ENCODE measurements around the gene TNRC18.
"Not testable (repeated sequence)": the region's sequence is repeated elsewhere in the genome, so short reads cannot be mapped to it uniquely, and the experiment has no call there.

The TNRC18 gene

DNA sequence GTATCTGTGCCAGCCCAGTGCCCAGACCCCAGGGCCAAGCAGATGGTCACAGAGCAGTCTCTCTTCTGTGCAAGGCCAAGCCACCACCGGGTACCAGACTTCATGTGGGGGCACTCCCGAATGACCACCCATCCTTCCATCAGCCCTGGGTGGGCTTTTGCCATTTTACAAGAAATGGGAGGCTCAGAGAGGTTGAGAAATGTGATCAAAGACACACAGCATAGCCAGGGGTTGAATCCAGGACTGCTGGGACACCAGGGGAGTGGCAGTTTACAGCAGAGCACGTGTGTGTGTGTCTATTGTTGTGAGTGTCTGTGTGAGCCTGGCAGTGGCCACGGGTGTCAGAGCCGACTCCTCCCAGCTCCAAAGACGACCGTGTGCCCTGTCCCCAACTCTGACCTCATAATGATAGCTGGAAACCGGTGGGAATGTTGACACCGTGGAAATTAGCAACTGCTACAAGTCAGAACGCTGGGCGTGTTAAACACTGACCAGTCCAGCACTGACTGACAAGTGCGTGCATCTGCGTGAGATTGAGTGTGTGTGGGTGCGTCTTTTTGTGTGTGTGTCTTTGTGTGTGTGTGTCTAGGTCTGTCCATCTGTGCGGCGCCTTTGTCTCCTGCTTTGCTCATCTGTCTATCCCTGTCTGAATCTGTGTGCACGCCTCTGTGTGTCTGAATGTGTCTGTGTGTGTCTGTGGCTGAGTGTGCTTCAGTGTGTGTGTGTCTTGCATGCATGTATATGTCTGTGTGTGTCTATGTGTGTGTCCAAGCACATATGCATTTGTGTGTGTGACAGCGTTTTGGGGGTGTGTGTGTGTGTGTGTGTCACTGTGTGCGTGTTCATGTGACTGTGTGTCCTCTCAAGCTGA lies 158.1 kb downstream of the TNRC18 start:
- DNase-seq = no peak

DNA sequence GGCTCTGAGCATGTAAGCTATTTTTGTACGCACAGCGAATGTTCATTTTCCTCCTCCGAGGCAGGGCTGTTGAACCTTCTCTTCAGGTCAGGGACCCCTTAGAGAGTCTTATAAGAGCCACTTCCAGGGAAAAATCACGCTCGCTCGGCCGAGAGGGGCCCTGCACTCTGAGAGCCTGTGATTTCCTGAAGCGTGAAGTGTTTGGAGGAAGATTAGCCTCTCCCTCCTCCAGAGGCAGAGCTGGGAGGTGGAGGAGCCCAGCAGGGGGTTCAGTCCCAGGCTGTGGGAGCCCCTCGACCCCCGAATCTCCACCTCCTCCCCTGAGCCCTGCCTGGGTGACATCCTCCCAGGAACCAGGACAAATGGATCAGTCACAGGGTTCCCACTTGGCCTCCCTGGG lies 160.6 kb downstream of the TNRC18 start:
- not testable (repeated sequence) for DNase-seq

DNA sequence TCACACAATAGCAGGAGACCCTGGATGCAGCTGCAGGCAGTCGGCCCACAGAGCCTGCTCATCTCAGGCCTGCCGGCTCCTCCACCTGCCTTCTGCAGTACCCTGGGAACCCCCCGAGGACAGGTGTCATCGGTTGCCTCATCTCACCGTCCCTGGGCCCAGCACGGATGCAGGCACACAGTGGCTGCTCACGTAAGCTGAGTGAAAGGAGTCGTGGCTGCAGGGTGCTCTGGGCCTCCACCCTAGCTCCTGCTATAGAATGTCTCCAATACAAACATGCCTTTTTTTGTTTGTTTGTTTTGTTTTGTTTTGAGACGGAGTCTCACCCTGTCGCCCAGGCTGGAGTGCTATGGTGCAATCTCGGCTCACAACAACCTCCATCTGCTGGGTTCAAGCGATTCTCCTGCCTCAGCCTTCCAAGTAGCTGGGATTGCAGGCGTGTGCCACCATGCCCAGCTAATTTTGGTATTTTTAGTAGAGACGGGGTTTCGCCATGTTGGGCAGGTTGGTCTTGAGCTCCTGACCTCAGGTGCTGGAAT lies 163.0 kb downstream of the TNRC18 start:
- not testable (repeated sequence) for DNase-seq
